GM12878 (cell line): ENCODE results near the gene PABPN1. TPM values are rescaled to one million over a fixed set of nuclear protein-coding genes. Genes with fewer than 3 reads are reported as not detected.

Experiments
- ATF3 ChIP-seq: IDR thresholded peaks from 2 replicates; pipeline ENCODE4 v1.6.1; 2011; ENCODE audit warnings: low read depth, mild to moderate bottlenecking, low read length, moderate library complexity, borderline replicate concordance; ENCODE audit errors: extremely low read depth
- BCL11A ChIP-seq: IDR thresholded peaks from 2 replicates; pipeline ENCODE4 v1.6.1; 2011; ENCODE audit warnings: low read depth, low read length
- CEBPB ChIP-seq, 2 experiments: fragments of 150-350 bp in 1 of 2; IDR thresholded peaks; 2 replicates each; pipeline ENCODE4 v1.6.1; 2012 to 2014; ENCODE audit warnings: low read depth in 2 of 2, low read length in 2 of 2, borderline replicate concordance in 1 of 2, inconsistent platforms in 1 of 2
- FOXM1 ChIP-seq: IDR thresholded peaks from 2 replicates; pipeline ENCODE4 v1.6.1; 2012; ENCODE audit warnings: low read depth, mild to moderate bottlenecking, inconsistent platforms, low read length, moderate library complexity
- LARP7 ChIP-seq: fragments of 450-650 bp; IDR thresholded peaks from 2 replicates; pipeline ENCODE4 v1.6.1; 2017; ENCODE audit warnings: mild to moderate bottlenecking
- MEF2A ChIP-seq: IDR thresholded peaks from 2 replicates; pipeline ENCODE4 v1.6.1; 2011; ENCODE audit warnings: low read depth, mild to moderate bottlenecking, low read length, moderate library complexity; ENCODE audit not compliant: insufficient read depth
- NR2C1 ChIP-seq: fragments of 450-650 bp; IDR thresholded peaks from 2 replicates; pipeline ENCODE4 v1.6.1; 2017; ENCODE audit warnings: antibody characterized with exemption, mild to moderate bottlenecking, moderate library complexity
- NR2C2 ChIP-seq: IDR thresholded peaks from 2 replicates; pipeline ENCODE4 v1.6.1; 2011; ENCODE audit warnings: borderline replicate concordance, low read depth; ENCODE audit not compliant: control insufficient read depth, insufficient read length
- RAD51 ChIP-seq: fragments of 450-650 bp; IDR thresholded peaks from 2 replicates; pipeline ENCODE4 v1.6.1; 2016; ENCODE audit warnings: moderate library complexity, mild to moderate bottlenecking, inconsistent platforms
- polyA plus RNA-seq, 11 experiments: library from polyadenylated mRNA; depleted of rRNA in 4 of 11; unstranded in 6 of 11; stranded (reverse) in 5 of 11; fragments of >200 nt; fragmentation: Nextera tagmentation in 4 of 11; fragmentation: Illumina TruSeq in 1 of 11; extraction: Ambion mirVana in 4 of 11; extraction: Trizol in 1 of 11; gene quantifications; 1 replicate in 1 of 11; 2 replicates in 10 of 11; pipeline versions ENCODE4 v1.2.1 to v1.2.3, GENCODE V29; 2011 to 2016; ENCODE audit warnings: inconsistent platforms in 2 of 11, missing spikeins in 2 of 11, low read depth in 1 of 11
- total RNA-seq, 4 experiments: library from RNA; depleted of rRNA in 3 of 4; stranded (reverse); fragments of >200 nt in 3 of 4; fragmentation: Illumina TruSeq in 1 of 4; extraction: Trizol in 1 of 4; gene quantifications; 2 replicates each; pipeline versions ENCODE4 v1.2.1 to v1.2.3, GENCODE V29; 2013 to 2021
- TF ChIP-seq, protein P1 (sequence below): fragments of 450-650 bp; IDR thresholded peaks from 2 replicates; pipeline ENCODE4 v1.6.1; 2016; ENCODE audit warnings: mild to moderate bottlenecking
- TF ChIP-seq, protein P2 (sequence below): fragments of 450-650 bp; IDR thresholded peaks from 2 replicates; pipeline ENCODE4 v1.6.1; 2017; ENCODE audit warnings: low read depth, mild to moderate bottlenecking, moderate library complexity
- TF ChIP-seq, protein P3 (sequence below): fragments of 450-650 bp; formaldehyde crosslinking; IDR thresholded peaks from 2 replicates; pipeline ENCODE4 v1.5.0; 2022; ENCODE audit warnings: mild to moderate bottlenecking, missing genetic modification characterization
- TF ChIP-seq, protein P4 (sequence below): fragments of 450-650 bp; IDR thresholded peaks from 2 replicates; pipeline ENCODE4 v1.6.1; 2018; ENCODE audit warnings: mild to moderate bottlenecking, low read depth, moderate library complexity; ENCODE audit not compliant: partially characterized antibody
- TF ChIP-seq, protein P5 (sequence below): fragments of 150-350 bp; IDR thresholded peaks from 2 replicates; pipeline ENCODE4 v1.6.1; 2014; ENCODE audit warnings: mild to moderate bottlenecking, low read depth, low read length

The PABPN1 gene
- total and polyA plus RNA-seq, 10 of the 15 experiments (the other 5 are each of a cell fraction or from before 2014, with no cell fraction given) = 31.3 to 248 (median 103) TPM

DNA sequence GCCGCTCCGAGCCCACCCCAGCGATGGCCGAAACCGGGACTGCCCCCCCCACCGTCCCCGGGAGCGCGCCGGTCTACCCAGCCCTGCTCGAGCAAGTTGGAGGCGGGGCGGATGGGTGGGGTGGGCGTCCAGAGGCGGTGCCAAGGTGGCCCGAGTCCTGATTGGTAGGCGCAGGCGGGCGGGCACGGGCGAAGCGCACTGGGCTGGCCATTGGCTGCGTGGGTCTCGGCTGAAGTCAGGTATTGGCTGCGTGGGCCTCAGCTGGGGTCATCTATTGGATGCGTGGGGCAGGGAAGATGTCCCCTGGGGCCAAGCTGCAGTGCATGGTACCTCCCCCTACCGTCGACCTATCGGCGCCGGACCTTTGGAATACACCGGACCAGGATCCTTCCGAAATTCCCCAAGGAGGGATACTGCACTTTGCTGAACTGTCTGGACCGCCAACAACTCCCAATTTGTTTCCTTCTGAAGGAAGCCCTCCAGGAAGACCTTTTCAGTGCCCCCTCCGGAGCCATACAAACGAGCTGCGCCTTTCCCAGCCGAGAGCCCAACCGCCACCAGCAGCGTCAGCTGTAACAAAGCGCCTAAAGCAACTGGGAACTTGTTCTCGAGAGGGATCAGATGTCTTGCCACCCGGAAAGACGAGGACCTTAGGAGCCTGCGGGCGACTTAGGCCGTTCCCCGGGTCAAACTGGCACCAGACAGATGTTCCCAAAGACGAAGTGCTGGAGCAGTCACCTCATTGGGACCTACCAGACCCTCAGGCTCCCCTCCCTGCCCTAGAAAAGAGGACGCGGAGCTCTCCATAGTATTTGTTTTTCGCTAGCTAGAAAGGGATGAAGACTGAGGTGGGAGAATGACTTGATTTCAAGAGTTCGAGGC, 35.0 kb upstream of the PABPN1 start, which contains the start of gene HOMEZ (continued):
- TF ChIP-seq ATF3 = no peak
- TF ChIP-seq NR2C2 = no peak
- no peak for TF ChIP-seq BCL11A
- no peak for TF ChIP-seq FOXM1
- TF ChIP-seq, protein P1, sequence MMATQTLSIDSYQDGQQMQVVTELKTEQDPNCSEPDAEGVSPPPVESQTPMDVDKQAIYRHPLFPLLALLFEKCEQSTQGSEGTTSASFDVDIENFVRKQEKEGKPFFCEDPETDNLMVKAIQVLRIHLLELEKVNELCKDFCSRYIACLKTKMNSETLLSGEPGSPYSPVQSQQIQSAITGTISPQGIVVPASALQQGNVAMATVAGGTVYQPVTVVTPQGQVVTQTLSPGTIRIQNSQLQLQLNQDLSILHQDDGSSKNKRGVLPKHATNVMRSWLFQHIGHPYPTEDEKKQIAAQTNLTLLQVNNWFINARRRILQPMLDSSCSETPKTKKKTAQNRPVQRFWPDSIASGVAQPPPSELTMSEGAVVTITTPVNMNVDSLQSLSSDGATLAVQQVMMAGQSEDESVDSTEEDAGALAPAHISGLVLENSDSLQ = peak; percentile 27; the same call in 1 of the 2 replicates
- TF ChIP-seq, protein P2, sequence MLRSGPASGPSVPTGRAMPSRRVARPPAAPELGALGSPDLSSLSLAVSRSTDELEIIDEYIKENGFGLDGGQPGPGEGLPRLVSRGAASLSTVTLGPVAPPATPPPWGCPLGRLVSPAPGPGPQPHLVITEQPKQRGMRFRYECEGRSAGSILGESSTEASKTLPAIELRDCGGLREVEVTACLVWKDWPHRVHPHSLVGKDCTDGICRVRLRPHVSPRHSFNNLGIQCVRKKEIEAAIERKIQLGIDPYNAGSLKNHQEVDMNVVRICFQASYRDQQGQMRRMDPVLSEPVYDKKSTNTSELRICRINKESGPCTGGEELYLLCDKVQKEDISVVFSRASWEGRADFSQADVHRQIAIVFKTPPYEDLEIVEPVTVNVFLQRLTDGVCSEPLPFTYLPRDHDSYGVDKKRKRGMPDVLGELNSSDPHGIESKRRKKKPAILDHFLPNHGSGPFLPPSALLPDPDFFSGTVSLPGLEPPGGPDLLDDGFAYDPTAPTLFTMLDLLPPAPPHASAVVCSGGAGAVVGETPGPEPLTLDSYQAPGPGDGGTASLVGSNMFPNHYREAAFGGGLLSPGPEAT = peak; percentile 87
- TF ChIP-seq MEF2A = no peak
- TF ChIP-seq, protein P3, sequence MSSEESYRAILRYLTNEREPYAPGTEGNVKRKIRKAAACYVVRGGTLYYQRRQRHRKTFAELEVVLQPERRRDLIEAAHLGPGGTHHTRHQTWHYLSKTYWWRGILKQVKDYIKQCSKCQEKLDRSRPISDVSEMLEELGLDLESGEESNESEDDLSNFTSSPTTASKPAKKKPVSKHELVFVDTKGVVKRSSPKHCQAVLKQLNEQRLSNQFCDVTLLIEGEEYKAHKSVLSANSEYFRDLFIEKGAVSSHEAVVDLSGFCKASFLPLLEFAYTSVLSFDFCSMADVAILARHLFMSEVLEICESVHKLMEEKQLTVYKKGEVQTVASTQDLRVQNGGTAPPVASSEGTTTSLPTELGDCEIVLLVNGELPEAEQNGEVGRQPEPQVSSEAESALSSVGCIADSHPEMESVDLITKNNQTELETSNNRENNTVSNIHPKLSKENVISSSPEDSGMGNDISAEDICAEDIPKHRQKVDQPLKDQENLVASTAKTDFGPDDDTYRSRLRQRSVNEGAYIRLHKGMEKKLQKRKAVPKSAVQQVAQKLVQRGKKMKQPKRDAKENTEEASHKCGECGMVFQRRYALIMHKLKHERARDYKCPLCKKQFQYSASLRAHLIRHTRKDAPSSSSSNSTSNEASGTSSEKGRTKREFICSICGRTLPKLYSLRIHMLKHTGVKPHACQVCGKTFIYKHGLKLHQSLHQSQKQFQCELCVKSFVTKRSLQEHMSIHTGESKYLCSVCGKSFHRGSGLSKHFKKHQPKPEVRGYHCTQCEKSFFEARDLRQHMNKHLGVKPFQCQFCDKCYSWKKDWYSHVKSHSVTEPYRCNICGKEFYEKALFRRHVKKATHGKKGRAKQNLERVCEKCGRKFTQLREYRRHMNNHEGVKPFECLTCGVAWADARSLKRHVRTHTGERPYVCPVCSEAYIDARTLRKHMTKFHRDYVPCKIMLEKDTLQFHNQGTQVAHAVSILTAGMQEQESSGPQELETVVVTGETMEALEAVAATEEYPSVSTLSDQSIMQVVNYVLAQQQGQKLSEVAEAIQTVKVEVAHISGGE (CRISPR knock-in tag) = no peak
- peak; percentile 44; the same call in 1 of the 2 replicates for TF ChIP-seq NR2C1
- TF ChIP-seq CEBPB (IDR thresholded peaks at IDR 0.05; ENCODE audit: borderline replicate concordance in 1 of 2, low read depth in 2 of 2, low read length in 2 of 2) = no peak
- 0 out of 2 replicates have a peak, but pooled peaks have one; percentile 45 for TF ChIP-seq LARP7
- no peak for TF ChIP-seq RAD51
- TF ChIP-seq, protein P4, sequence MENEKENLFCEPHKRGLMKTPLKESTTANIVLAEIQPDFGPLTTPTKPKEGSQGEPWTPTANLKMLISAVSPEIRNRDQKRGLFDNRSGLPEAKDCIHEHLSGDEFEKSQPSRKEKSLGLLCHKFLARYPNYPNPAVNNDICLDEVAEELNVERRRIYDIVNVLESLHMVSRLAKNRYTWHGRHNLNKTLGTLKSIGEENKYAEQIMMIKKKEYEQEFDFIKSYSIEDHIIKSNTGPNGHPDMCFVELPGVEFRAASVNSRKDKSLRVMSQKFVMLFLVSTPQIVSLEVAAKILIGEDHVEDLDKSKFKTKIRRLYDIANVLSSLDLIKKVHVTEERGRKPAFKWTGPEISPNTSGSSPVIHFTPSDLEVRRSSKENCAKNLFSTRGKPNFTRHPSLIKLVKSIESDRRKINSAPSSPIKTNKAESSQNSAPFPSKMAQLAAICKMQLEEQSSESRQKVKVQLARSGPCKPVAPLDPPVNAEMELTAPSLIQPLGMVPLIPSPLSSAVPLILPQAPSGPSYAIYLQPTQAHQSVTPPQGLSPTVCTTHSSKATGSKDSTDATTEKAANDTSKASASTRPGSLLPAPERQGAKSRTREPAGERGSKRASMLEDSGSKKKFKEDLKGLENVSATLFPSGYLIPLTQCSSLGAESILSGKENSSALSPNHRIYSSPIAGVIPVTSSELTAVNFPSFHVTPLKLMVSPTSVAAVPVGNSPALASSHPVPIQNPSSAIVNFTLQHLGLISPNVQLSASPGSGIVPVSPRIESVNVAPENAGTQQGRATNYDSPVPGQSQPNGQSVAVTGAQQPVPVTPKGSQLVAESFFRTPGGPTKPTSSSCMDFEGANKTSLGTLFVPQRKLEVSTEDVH = no peak
- TF ChIP-seq, protein P5, sequence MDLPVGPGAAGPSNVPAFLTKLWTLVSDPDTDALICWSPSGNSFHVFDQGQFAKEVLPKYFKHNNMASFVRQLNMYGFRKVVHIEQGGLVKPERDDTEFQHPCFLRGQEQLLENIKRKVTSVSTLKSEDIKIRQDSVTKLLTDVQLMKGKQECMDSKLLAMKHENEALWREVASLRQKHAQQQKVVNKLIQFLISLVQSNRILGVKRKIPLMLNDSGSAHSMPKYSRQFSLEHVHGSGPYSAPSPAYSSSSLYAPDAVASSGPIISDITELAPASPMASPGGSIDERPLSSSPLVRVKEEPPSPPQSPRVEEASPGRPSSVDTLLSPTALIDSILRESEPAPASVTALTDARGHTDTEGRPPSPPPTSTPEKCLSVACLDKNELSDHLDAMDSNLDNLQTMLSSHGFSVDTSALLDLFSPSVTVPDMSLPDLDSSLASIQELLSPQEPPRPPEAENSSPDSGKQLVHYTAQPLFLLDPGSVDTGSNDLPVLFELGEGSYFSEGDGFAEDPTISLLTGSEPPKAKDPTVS = no peak
